PC-9 (cell line): ENCODE measurements around the gene DNAH6. TPM values are rescaled to one million over a fixed set of nuclear protein-coding genes. Genes with fewer than 3 reads are reported as not detected.
A peak's percentile ranks its signal among the peaks of the same experiment; 100 is the strongest.

ENCODE experiments used
- BruUV-seq: library from RNA; stranded (reverse); fragments of 400-500 nt; replicated peaks from 2 replicates; lab custom pipeline; 2021; lab: Mats Ljungman, UMichigan
- CTCF ChIA-PET: fragments of 300-600 bp; sonication (Branson Sonifier 250); formaldehyde crosslinking; loops from one replicate; lab custom pipeline; 2022; ENCODE audit warnings: antibody characterized with exemption; lab: Charles Lee
- POLR2A ChIA-PET: fragments of 300-600 bp; sonication (Branson Sonifier 250); formaldehyde crosslinking; loops from one replicate; lab custom pipeline; 2022; ENCODE audit warnings: antibody characterized with exemption; ENCODE audit not compliant: unreplicated experiment; lab: Charles Lee
- DNase-seq, 2 experiments: peaks; one replicate each; pipeline versions ENCODE4 v3.0.0 to v3.0.0-alpha.2; 2015 to 2022; ENCODE audit warnings: mixed read lengths in 1 of 2
- H2AFZ ChIP-seq: fragments of 200-600 bp; sonication (generic); 2 replicates; pipeline ENCODE4 v1.8.1; 2017; ENCODE audit warnings: antibody characterized with exemption
- H3F3A ChIP-seq: fragments of 200-600 bp; sonication (generic); 2 replicates; pipeline ENCODE4 v1.8.1; 2017; ENCODE audit warnings: antibody characterized with exemption, mild to moderate bottlenecking, low read depth; ENCODE audit not compliant: insufficient read depth
- H3K27ac ChIP-seq: fragments of 200-600 bp; sonication (generic); 2 replicates; pipeline ENCODE4 v1.6.1; 2016; ENCODE audit warnings: mixed run types
- H3K27me3 ChIP-seq: fragments of 200-600 bp; sonication (generic); 2 replicates; pipeline ENCODE4 v1.6.1; 2016; ENCODE audit warnings: low read depth, mixed run types; ENCODE audit not compliant: insufficient read depth
- H3K36me3 ChIP-seq: fragments of 200-600 bp; sonication (generic); 2 replicates; pipeline ENCODE4 v1.6.1; 2016; ENCODE audit warnings: low read depth, mixed run types
- H3K4me1 ChIP-seq: fragments of 200-600 bp; sonication (generic); replicated peaks from 2 replicates; pipeline ENCODE4 v1.6.1; 2016; ENCODE audit warnings: mixed run types; ENCODE audit not compliant: insufficient read depth
- H3K4me2 ChIP-seq: fragments of 200-600 bp; sonication (generic); 2 replicates; pipeline ENCODE4 v1.6.1; 2017; ENCODE audit warnings: mixed run types
- H3K4me3 ChIP-seq: fragments of 200-600 bp; sonication (generic); 2 replicates; pipeline ENCODE4 v1.6.1; 2016; ENCODE audit warnings: mixed run types
- H3K79me2 ChIP-seq: fragments of 200-600 bp; sonication (generic); 2 replicates; pipeline ENCODE4 v1.6.1; 2017; ENCODE audit warnings: low read depth, mixed run types
- H3K9me2 ChIP-seq: fragments of 200-600 bp; sonication (generic); 2 replicates; pipeline ENCODE4 v1.8.1; 2017; ENCODE audit warnings: mild to moderate bottlenecking; ENCODE audit not compliant: insufficient read depth
- H3K9me3 ChIP-seq: fragments of 200-600 bp; sonication (generic); 2 replicates; pipeline ENCODE4 v1.8.1; 2016; ENCODE audit warnings: low read depth; ENCODE audit not compliant: insufficient read depth
- H4K20me1 ChIP-seq: fragments of 200-600 bp; sonication (generic); 2 replicates; pipeline ENCODE4 v1.8.1; 2017; ENCODE audit not compliant: insufficient read depth
- EZH2 ChIP-seq: fragments of 200-600 bp; sonication (generic); IDR thresholded peaks from 2 replicates; pipeline ENCODE4 v1.8.0; 2017; ENCODE audit warnings: antibody characterized with exemption, low read depth
- intact Hi-C: fragments of 100-400 bp; cut with micrococcal nuclease; formaldehyde crosslinking; loops from one replicate; pipeline ENCODE4 v1.10.0; 2022; ENCODE audit not compliant: unreplicated experiment
- total RNA-seq: library from RNA; stranded (reverse); gene quantifications from 2 replicates; pipeline ENCODE4 v1.2.3, GENCODE V29; 2021
- TF ChIP-seq, protein P1 (sequence below): fragments of 200-600 bp; sonication (generic); conservative IDR thresholded peaks from 2 replicates; pipeline ENCODE4 v1.6.1; 2017; ENCODE audit warnings: mixed run types, antibody characterized with exemption, mild to moderate bottlenecking, moderate library complexity

Gene DNAH6
- total RNA-seq, 1 experiment from 2014 or later, result not detected

DNA sequence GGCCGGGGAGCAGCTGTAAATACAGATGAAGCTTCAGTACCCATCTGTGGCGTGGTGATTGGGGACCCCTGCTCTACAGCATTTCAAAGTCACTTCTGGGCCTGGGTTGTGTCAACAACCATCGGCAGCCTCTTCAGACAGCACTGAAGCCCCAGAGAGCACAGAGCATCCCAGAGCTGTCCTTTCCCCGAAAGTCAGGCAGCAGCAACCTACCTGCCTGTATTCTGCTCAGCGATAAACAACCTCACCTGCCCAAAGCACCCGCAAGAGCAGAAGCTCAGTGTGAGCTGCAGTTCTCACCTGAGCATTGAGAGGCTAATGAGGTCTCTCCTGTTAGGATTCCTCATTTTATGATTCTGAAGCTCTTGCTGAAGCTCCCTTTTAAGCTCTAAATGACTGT, 345.2 kb downstream of the DNAH6 start:
- intact Hi-C loops, result loop anchor here (10.0 kb wide), 1 partner anchor 227 kb away; no protein-coding TSS in a partner anchor
- CTCF ChIA-PET, result no interaction called here
- no peak overlapping the region for H3K4me3 ChIP-seq

GRCh38 chr2:84862006-84862405, 345.7 kb downstream of the DNAH6 start:
- H3K4me3 ChIP-seq, result no peak overlapping the region
- H4K20me1 ChIP-seq, result no peaks in the 10 kb centered on the region
- H3K4me2 ChIP-seq, result no peak overlapping the region
- ChIA-PET POLR2A (interaction anchor here (0.5 kb wide), 1 partner anchor 61 kb away, joined by 14 read pairs; no protein-coding TSS in a partner anchor), CTCF (no interaction called here)
- no peaks in the 10 kb centered on the region for H3K79me2 ChIP-seq
- peaks cover 35% of the 10 kb centered on the region; the same call in 1 of the 2 replicates for H3K27me3 ChIP-seq
- no peak overlapping the region for H3K27ac ChIP-seq
- H2AFZ ChIP-seq, result no peak overlapping the region
- H3K36me3 ChIP-seq, result no peaks in the 10 kb centered on the region
- intact Hi-C loops, result loop anchor here (10.0 kb wide), 1 partner anchor 227 kb away; no protein-coding TSS in a partner anchor
- no peaks in the 10 kb centered on the region for H3K9me3 ChIP-seq
- no peaks in the 10 kb centered on the region for H3F3A ChIP-seq
- no TSS peak for BruUV-seq
- no peaks in the 10 kb centered on the region for H3K4me1 ChIP-seq
- TF ChIP-seq EZH2, result no peak
- TF ChIP-seq, protein P1, sequence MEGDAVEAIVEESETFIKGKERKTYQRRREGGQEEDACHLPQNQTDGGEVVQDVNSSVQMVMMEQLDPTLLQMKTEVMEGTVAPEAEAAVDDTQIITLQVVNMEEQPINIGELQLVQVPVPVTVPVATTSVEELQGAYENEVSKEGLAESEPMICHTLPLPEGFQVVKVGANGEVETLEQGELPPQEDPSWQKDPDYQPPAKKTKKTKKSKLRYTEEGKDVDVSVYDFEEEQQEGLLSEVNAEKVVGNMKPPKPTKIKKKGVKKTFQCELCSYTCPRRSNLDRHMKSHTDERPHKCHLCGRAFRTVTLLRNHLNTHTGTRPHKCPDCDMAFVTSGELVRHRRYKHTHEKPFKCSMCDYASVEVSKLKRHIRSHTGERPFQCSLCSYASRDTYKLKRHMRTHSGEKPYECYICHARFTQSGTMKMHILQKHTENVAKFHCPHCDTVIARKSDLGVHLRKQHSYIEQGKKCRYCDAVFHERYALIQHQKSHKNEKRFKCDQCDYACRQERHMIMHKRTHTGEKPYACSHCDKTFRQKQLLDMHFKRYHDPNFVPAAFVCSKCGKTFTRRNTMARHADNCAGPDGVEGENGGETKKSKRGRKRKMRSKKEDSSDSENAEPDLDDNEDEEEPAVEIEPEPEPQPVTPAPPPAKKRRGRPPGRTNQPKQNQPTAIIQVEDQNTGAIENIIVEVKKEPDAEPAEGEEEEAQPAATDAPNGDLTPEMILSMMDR, result no peak
- DNase-seq, result no peak
- H3K9me2 ChIP-seq, result no peaks in the 10 kb centered on the region

More for the DNA sequence above, 345.2 kb downstream of the DNAH6 start:
- no peak overlapping the region for H2AFZ ChIP-seq
- H3K9me3 ChIP-seq, result no peaks in the 10 kb centered on the region
- H3K4me1 ChIP-seq, result no peaks in the 10 kb centered on the region
- H4K20me1 ChIP-seq, result no peaks in the 10 kb centered on the region
- peaks cover 34% of the 10 kb centered on the region; the same call in 1 of the 2 replicates for H3K27me3 ChIP-seq
- H3K27ac ChIP-seq, result no peak overlapping the region
- no peak overlapping the region for H3K4me2 ChIP-seq
- no peaks in the 10 kb centered on the region for H3K9me2 ChIP-seq
- POLR2A ChIA-PET, result interaction anchor here (0.5 kb wide), 1 partner anchor 60 kb away, joined by 14 read pairs; no protein-coding TSS in a partner anchor
- TF ChIP-seq, protein P1, result no peak
- TF ChIP-seq EZH2, result no peak
- no TSS peak for BruUV-seq
- no peaks in the 10 kb centered on the region for H3F3A ChIP-seq
- no peaks in the 10 kb centered on the region for H3K36me3 ChIP-seq
- no peaks in the 10 kb centered on the region for H3K79me2 ChIP-seq
- no peak for DNase-seq

- Histone ChIP-seq H3K4me3 (no peak overlapping the region), H3K79me2 (no peaks in the 10 kb centered on the region), H3F3A (no peaks in the 10 kb centered on the region), H3K4me2 (no peak overlapping the region), H3K4me1 (no peaks in the 10 kb centered on the region), H3K27me3 (peaks cover 35% of the 10 kb centered on the region; the same call in 1 of the 2 replicates), H2AFZ (no peak overlapping the region), H3K9me3 (no peaks in the 10 kb centered on the region), H4K20me1 (no peaks in the 10 kb centered on the region), H3K36me3 (no peaks in the 10 kb centered on the region), H3K9me2 (no peaks in the 10 kb centered on the region), H3K27ac (no peak overlapping the region)
- ChIA-PET CTCF (interaction anchor here (0.7 kb wide), 1 partner anchor 427 kb away, joined by 4 read pairs; no protein-coding TSS in a partner anchor), POLR2A (no interaction called here)
- intact Hi-C loops, result loop anchor here (10.0 kb wide), 1 partner anchor 230 kb away; no protein-coding TSS in a partner anchor
- DNase-seq, result peak in 1 of 2 experiments; percentile 36
- BruUV-seq, result no TSS peak
- TF ChIP-seq, protein P1, result peak; percentile 62; the same call in 1 of the 2 replicates
- TF ChIP-seq EZH2, result no peak
Observed at GRCh38 chr2:84865181-84865783, 349.0 kb downstream of the DNAH6 start.
